ENCODE measurements around the gene HAO2.

Gene HAO2

GRCh38 chr1:119367432-119368124 lies 1.0 kb upstream of the HAO2 start:
- H3K4me3 ChIP-seq (ENCODE audit: low read depth, low read length), result no peak overlapping the region
- DNase-seq (ENCODE audit: low read depth), result peak; percentile 41
- TF ChIP-seq CTCF (IDR thresholded peaks at IDR 0.05; ENCODE audit: insufficient read depth, low read depth, low read length, missing control alignments), result peak; percentile 95

- no peak for TF ChIP-seq CTCF (IDR thresholded peaks at IDR 0.05; ENCODE audit: insufficient read depth, low read depth, low read length, missing control alignments)
- no peak for DNase-seq (ENCODE audit: low read depth)
- no peak overlapping the region for H3K4me3 ChIP-seq (ENCODE audit: low read depth, low read length)
Observed at GRCh38 chr1:119370748-119371147, 2.2 kb downstream of the HAO2 start.

- TF ChIP-seq CTCF (IDR thresholded peaks at IDR 0.05; ENCODE audit: insufficient read depth, low read depth, low read length, missing control alignments), result no peak
- no peak for DNase-seq (ENCODE audit: low read depth)
- no peak overlapping the region for H3K4me3 ChIP-seq (ENCODE audit: low read depth, low read length)
Observed at GRCh38 chr1:119371815-119372214, 3.2 kb downstream of the HAO2 start.

GRCh38 chr1:119372503-119373086 lies 4.0 kb downstream of the HAO2 start:
- no peak overlapping the region for H3K4me3 ChIP-seq (ENCODE audit: low read depth, low read length)
- TF ChIP-seq CTCF (IDR thresholded peaks at IDR 0.05; ENCODE audit: insufficient read depth, low read depth, low read length, missing control alignments), result peak; percentile 31
- DNase-seq (ENCODE audit: low read depth), result peak; percentile 78

- TF ChIP-seq CTCF (IDR thresholded peaks at IDR 0.05; ENCODE audit: insufficient read depth, low read depth, low read length, missing control alignments), result no peak
- no peak overlapping the region for H3K4me3 ChIP-seq (ENCODE audit: low read depth, low read length)
- peak; percentile 37 for DNase-seq (ENCODE audit: low read depth)
Observed at GRCh38 chr1:119373465-119373864, 4.9 kb downstream of the HAO2 start.

- TF ChIP-seq CTCF (IDR thresholded peaks at IDR 0.05; ENCODE audit: insufficient read depth, low read depth, low read length, missing control alignments), result no peak
- DNase-seq (ENCODE audit: low read depth), result peak; percentile 32
- no peak overlapping the region for H3K4me3 ChIP-seq (ENCODE audit: low read depth, low read length)
Observed at GRCh38 chr1:119374208-119374874, 5.8 kb downstream of the HAO2 start.
